SK-N-SH (cell line): ENCODE data around the gene UBE2R2.

Source experiments
- GABPA ChIP-seq: IDR thresholded peaks from 2 replicates; pipeline ENCODE4 v1.4.0; 2012; ENCODE audit warnings: low read depth, mild to moderate bottlenecking
- POLR2AphosphoS5 ChIP-seq: IDR thresholded peaks from 2 replicates; pipeline ENCODE4 v1.6.1; 2012; ENCODE audit warnings: low read depth, low read length
- RFX5 ChIP-seq: IDR thresholded peaks from 2 replicates; pipeline ENCODE4 v1.6.1; 2012; ENCODE audit warnings: mild to moderate bottlenecking, improper control_type of control experiment, low read length
- RXRA ChIP-seq: IDR thresholded peaks from 2 replicates; pipeline ENCODE4 v1.4.0; 2012; ENCODE audit warnings: low read depth, mild to moderate bottlenecking, borderline replicate concordance
- TF ChIP-seq, protein P1 (sequence below): fragments of 200-600 bp; sonication (generic); IDR thresholded peaks from 2 replicates; pipeline ENCODE4 v1.6.1; 2017; ENCODE audit warnings: antibody characterized with exemption, mild to moderate bottlenecking, moderate library complexity

DNA sequence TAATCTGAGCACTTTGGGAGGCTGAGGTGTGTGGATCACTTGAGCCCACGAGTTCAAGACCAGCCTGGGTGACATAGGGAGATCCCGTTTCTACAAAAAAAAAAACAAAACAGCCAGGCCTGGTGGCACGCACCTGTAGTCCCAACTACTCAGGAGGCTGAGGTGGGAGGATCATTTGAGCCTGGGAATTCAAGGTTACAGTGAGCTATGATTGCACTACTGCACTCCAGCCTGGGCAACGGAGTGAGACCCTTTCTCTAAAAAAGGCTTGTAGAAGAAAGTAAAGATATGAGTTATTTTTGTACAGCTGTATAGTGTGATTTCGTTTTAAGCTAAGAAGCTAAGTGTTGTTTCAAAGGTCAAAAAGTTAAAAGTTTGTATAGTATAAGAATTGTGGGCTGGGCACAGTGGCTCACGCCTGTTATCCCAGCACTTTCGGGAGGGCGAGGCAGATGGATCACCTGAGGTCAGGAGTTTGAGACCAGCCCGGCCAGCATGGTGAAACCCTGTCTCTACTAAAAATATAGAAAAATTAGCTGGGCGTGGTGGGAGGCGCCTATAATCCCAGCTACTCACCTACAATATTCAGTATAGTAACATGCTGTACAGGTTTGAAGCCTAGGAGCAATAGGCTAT lies 18.8 kb downstream of the UBE2R2 start:
- TF ChIP-seq RXRA (no peak), POLR2AphosphoS5 (no peak), RFX5 (no peak), GABPA (no peak)
- TF ChIP-seq, protein P1, sequence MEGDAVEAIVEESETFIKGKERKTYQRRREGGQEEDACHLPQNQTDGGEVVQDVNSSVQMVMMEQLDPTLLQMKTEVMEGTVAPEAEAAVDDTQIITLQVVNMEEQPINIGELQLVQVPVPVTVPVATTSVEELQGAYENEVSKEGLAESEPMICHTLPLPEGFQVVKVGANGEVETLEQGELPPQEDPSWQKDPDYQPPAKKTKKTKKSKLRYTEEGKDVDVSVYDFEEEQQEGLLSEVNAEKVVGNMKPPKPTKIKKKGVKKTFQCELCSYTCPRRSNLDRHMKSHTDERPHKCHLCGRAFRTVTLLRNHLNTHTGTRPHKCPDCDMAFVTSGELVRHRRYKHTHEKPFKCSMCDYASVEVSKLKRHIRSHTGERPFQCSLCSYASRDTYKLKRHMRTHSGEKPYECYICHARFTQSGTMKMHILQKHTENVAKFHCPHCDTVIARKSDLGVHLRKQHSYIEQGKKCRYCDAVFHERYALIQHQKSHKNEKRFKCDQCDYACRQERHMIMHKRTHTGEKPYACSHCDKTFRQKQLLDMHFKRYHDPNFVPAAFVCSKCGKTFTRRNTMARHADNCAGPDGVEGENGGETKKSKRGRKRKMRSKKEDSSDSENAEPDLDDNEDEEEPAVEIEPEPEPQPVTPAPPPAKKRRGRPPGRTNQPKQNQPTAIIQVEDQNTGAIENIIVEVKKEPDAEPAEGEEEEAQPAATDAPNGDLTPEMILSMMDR: no peak
